Neural cell (in vitro differentiated cells): ENCODE results near the gene NBDY.

Source experiments
- CTCF ChIP-seq: fragments of 450-650 bp; IDR thresholded peaks from 2 replicates; pipeline ENCODE4 v1.5.1; 2014; ENCODE audit warnings: antibody characterized with exemption, mild to moderate bottlenecking, moderate library complexity; ENCODE audit not compliant: poor library complexity, severe bottlenecking
- EP300 ChIP-seq: fragments of 450-650 bp; conservative IDR thresholded peaks from 2 replicates; pipeline ENCODE4 v1.6.1; 2014; ENCODE audit warnings: antibody characterized with exemption, mild to moderate bottlenecking, moderate library complexity; ENCODE audit not compliant: poor library complexity, severe bottlenecking
- RAD21 ChIP-seq: fragments of 450-650 bp; conservative IDR thresholded peaks from 2 replicates; pipeline ENCODE4 v1.6.1; 2014; ENCODE audit warnings: antibody characterized with exemption, mild to moderate bottlenecking, moderate library complexity
- SMC3 ChIP-seq: fragments of 450-650 bp; conservative IDR thresholded peaks from 2 replicates; pipeline ENCODE4 v1.6.1; 2014; ENCODE audit warnings: antibody characterized with exemption, mild to moderate bottlenecking, moderate library complexity; ENCODE audit not compliant: poor library complexity
- TAF1 ChIP-seq: IDR thresholded peaks from 2 replicates; pipeline ENCODE4 v1.6.1; 2012; ENCODE audit warnings: low read depth
- TF ChIP-seq, protein P1 (sequence below): IDR thresholded peaks from 2 replicates; pipeline ENCODE4 v1.6.1; 2012; ENCODE audit warnings: borderline replicate concordance

GRCh38 chrX:56812515-56813105, 83.6 kb downstream of the NBDY start:
- no peak for TF ChIP-seq RAD21
- no peak for TF ChIP-seq EP300
- no peak for TF ChIP-seq CTCF
- no peak for TF ChIP-seq SMC3
- TF ChIP-seq, protein P1, sequence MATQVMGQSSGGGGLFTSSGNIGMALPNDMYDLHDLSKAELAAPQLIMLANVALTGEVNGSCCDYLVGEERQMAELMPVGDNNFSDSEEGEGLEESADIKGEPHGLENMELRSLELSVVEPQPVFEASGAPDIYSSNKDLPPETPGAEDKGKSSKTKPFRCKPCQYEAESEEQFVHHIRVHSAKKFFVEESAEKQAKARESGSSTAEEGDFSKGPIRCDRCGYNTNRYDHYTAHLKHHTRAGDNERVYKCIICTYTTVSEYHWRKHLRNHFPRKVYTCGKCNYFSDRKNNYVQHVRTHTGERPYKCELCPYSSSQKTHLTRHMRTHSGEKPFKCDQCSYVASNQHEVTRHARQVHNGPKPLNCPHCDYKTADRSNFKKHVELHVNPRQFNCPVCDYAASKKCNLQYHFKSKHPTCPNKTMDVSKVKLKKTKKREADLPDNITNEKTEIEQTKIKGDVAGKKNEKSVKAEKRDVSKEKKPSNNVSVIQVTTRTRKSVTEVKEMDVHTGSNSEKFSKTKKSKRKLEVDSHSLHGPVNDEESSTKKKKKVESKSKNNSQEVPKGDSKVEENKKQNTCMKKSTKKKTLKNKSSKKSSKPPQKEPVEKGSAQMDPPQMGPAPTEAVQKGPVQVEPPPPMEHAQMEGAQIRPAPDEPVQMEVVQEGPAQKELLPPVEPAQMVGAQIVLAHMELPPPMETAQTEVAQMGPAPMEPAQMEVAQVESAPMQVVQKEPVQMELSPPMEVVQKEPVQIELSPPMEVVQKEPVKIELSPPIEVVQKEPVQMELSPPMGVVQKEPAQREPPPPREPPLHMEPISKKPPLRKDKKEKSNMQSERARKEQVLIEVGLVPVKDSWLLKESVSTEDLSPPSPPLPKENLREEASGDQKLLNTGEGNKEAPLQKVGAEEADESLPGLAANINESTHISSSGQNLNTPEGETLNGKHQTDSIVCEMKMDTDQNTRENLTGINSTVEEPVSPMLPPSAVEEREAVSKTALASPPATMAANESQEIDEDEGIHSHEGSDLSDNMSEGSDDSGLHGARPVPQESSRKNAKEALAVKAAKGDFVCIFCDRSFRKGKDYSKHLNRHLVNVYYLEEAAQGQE: no peak
- no peak for TF ChIP-seq TAF1
